GM18909 (cell line): ENCODE results near the gene ENPP3.

Source experiments
- ATAC-seq: cut with Tn5 transposase; IDR thresholded peaks from one replicate; pipeline ENCODE4 v1.9.1; 2021; ENCODE audit warnings: mild to moderate bottlenecking; ENCODE audit not compliant: unreplicated experiment, poor library complexity

The ENPP3 gene

DNA sequence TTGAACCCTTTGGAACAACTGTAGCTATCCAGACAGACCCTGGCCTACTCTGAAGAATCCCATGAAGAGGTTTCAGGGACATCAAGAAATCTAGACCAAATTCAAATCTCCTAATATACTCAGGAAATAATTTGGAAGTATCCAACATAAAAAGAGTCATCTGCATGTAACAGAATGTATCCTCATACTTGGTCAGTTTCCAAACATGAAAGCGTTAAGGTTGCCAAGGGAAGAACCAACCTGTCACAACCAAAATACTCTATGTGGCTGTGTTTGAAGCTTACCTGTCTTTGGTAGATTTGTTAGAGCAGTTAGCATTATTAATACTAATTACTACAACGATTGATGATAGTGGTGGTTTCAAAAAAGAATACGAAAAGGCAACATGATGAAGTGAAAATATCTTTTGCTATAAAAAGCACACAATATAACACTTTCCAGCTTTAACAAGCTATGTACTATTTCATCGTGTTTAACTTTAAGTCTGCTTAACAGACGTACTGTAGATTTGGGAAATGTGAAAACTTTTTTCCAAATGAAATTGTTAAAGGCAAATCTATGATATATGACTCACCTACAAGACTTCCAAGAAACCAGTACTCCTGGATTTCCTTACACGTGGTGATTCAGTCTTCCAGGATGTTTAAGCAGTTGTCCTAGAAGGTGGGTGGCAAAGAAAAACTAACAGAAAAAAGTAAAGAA, 124.1 kb downstream of the ENPP3 start:
- no peak for ATAC-seq

DNA sequence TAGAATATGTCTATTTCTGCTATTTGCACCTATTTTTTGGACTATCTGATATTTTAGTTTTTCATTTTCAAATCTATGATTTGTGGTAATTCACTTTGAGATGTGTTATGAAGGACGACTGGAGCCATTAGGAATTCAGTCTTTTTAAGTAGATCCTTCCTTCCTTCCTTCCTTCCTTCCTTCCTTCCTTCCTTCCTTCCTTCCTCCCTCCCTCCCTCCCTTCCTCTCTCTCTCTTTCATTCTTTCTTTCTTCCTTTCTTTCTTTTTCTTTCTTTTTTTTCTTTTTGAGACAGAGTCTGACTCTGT, 124.6 kb downstream of the ENPP3 start:
- ATAC-seq, result no peak

DNA sequence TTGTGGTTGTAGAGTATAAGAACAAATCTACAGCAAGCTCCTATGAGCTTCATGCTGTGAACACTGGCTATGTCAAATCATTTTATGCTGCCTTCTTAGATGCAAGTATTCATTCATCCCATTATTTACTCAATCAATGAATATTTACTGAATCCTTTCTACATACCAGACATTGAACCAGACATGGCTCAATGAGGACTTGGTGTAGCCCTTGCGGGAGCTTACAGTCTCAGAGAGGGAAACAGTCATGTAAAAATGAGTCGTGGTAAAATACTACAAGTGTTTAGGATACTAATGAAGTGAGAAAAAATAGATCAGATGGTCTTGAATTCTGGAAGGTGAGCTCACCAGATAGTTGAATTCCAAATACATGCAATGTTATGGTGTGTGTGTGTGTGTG, 125.9 kb downstream of the ENPP3 start:
- no peak for ATAC-seq

DNA sequence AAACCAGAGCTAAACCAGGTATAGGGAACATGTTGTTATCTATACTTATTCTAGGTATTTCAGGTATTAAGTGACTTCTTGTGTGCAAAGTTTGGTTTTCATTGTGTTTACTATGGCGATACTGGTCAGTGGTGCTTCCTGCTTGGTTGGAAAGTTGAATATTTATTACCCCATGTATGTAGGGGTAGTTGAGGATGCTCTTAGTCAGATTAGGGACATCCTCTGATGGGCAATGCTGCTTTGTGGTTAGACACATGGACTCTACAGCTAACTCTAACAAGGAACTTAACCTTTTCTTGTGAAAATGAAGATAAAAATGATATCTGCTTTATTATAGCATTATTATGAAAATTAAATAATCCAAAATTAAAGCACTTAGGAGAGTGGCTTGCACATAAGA, 126.6 kb downstream of the ENPP3 start:
- no peak for ATAC-seq

DNA sequence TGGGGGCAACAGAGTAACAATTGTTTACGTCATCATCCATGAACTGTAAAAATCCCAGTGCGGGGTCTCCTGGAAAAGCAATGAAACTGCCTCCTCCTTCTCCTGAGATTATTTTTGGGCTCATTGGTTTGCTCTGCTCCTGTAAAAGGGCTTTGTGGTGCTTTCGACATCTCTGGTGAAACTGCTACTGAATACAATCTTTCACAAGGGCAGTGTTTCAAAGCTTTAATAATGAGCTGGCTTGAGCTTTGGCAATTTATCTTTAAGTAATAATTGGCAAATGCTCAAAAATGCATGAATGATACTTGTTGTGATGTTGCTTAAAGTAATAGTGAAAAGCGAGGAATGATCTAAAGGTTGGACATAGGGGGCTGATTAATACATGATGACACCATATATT, 127.2 kb downstream of the ENPP3 start:
- ATAC-seq, result no peak

DNA sequence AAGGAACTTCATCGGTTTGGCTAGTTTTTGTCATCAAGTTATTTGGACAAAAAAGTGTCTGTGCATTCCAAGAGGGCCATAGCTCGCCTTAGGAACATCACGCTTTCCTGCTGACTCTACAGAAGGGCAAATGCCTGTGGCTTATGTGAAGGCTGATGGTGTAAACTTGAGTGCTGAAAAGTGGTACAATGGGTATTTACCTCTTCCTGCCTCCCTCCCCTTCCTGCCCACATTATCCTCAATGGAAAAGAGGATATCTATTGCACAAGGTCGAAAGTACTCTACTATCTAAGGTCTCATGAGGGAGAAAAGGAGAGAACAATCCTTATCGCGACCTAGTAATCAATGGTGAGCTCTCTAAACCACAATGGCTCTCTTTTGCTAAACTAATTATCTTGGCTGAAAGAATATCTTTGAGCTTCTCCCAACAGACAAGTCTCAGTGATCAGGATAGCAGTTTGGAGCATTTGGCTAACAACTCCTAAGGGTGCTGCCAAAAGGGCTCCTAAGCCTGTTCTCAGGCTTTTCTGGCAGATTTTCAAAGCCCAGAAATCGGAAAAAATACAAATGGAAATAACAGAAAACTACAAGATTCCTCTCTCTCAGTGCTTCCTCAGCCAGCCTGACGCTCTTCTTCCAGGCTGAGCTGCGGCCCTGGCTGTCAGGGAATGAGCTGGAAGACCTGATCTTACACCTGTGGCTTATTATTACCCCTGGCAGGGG, 128.1 kb downstream of the ENPP3 start:
- no peak for ATAC-seq

DNA sequence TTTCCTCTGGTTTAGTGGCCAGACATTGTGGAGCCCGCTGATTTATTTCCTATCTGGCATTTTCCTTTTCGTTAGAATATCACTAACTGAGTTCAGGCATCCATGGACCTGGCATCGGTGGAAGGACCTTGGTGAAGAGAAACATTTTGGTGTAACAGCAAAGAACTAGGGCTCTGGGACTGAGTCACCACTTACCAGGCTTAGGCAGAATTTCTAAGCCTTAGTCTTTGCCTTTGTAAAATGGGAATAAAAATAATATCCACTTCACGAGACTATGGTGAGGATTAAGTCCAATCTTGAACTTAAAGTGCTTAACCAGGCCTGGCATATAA, 128.7 kb downstream of the ENPP3 start:
- no peak for ATAC-seq

DNA sequence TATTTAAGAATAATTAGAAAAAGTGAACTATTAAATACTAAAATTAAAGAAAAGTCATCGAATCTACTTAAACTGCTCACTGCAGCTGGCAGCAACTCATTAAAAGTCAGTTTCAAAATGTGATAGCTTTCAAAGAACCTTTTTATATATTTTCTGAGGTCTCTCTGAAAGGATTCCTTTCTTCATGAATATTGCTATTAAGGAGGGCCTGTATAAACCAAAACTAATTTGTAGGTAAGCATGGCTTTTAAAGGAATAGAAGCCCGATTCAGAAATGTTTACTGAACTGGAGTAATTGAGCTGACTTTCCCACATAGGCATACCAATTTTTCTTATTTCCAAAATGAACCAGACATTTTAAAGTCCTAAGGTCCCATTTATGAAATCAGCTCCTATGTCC, 129.5 kb downstream of the ENPP3 start:
- ATAC-seq, result no peak

DNA sequence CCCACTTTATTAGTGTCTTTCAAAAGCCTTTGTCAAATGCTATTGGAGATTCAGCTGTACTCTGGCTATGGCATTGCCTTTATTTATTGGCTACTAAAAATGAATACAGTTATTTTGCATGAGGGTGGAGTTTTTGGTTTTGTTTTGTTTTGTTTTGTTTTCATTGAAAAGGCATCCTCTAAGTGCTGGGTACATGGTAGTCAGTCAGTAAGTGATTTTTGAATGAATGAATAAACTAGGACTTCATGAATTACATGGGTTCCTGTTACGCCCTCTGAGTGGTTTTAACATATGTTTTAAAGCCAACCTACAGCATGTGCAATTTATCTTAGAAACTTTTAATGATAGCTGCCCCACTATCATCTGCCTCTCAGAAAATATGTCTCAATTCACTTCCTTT, 131.9 kb downstream of the ENPP3 start:
- ATAC-seq, result no peak

DNA sequence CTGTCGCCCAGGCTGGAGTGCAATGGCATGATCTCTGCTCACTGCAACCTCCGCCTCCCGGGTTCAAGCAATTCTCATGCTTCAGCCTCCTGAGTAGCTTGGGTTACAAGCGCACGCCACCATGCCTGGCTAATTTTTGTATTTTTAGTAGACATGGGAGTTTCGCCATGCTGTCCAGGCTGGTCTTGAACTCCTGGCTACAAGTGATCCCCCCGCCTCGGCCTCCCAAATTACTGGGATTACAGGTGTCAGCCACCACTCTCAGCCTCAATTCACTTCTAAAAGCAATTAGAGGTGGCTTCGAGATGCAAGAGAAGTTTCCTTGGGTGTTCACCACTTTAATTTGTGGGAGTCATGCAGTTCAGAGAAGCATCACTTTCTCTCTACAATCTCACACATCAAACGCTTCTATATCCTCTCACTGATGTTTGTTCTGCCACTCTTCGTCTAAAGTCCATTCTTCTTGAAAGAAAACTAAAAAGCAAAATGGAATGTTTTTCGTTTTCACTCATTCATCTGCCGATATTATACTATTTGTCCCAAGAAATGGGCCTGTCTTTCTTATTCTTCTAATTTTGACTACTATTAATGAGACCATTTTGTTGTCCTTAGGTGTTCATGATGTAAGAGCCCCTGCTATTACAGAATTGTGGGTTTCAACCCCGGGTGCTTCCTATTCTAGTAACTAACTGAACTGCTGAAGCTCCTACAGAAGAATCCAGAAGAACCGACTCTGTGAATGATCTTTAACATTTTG, 132.5 kb downstream of the ENPP3 start:
- ATAC-seq, result no peak

DNA sequence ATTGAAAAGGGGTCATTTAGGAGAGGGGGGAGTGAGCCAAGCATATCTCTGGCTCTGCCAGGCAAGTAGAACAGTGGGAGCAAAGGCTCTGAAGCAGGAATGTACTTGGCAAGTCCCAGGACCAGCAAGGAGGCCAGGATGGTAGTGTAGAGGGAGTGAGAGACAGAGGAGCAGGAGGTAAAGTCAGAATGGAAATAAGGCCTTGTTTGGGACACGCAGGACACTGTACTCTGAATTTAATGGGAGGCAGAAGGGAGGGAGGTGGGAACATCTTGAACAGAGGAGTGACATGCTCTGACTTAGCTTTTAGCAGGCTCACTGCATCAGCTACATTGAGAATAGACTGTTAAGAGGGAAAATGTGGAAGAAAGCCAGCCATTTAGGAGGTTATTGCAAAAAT, 133.7 kb downstream of the ENPP3 start:
- ATAC-seq, result no peak

DNA sequence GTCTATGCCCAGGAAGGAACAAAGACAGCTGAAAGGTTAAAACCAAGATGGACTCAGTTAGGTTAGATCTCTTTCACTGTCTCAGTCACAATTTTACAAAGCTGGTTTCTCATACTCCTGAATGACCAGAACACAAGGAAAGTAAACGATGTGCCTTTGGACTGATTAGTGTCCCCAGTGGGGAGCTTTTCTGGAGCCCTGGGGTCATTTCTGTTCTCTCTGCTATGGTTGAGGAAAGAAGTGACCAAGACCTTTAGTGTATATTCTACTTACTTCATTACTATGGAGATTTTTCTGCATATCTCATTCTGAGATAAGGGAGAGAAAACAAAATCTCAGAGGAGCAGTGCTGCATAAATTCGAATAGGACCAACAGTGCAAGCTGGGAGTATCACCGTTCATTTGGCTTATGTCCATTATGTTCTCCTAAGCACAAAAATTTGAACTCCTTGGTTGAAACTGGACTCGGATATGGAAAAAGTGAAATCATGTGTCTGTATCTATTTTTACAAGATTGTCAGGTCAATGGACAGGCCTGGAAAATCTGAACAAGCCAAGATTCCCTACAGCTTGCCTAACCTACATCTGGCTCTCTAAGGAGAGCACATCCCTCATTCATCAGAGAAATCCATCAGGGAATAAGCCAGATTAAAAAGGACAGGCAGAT, 136.3 kb downstream of the ENPP3 start:
- ATAC-seq, result no peak

DNA sequence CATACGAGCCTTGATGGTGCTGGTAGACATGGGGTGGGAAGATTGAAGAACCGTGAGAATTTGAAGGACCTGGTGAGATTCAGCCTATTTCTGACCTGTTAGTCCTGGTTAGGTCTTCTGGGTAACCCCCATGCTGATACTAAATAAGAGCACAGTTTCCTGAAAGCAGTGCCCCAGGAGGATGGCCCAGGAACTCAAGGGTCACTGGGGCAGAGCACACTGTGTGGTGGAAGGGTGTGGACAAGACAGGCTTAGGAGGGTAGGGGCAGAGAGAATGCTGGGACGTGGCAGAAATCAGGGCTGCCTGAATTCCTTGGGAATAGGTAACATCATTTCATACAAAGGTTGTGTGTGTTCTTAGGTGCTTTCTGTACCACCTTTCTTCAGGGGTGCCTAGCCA, 138.8 kb downstream of the ENPP3 start:
- no peak for ATAC-seq

DNA sequence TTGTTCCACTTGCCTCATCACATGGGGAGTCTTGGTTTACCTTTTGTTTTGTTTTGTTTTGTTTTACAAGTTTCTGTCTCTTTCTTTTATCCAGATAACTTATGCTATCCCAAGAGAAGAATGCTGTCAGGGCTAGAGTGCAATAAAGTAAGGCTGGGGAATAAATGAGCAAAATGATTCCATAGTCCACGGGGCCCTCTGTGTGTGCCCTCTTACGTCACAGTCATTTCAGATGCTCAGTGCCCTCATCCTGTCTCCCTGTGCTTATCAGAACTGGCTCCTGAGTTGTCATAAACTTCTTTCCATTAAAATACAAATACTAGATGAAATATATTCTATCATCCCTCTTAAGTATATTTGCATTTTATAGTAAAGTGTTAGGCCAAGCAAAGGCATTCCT, 139.9 kb downstream of the ENPP3 start:
- ATAC-seq, result no peak

DNA sequence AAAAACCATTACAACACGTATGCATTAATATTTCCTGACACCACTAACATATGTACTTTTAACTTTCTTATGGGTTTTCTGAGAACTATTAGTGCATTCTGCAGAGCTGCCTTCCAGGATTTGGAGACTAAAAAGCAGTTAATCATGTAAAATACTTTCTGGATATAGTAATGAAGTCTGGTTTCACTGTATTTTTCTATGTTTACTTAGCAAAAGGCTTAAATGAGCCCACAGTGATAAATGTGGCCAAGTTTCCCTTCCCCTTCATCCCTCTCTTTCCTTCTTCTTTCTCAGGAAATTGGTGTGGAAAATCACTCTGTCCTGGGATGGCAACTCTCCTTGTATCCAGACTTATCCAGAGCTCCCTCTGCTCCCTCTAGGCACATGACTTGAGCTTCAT, 141.1 kb downstream of the ENPP3 start:
- ATAC-seq, result no peak

DNA sequence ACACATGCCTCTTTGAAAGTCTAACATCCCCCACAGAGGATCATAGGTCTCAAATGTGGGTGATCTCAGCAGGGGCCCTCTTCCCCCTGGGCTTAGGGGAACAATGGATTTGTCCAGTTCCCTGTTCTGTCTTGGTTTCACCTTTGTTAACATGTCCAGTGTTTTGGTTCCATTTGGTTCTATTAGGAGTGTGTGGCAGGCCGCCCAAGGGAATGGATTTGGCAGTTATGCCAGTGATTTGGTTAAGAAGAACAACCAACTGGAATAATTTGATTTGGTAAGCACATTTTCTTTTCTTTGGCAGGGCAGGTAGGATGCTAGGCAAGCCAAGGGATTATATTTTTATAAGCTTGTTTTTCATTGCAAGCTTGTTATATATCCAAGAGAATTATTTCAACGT, 142.2 kb downstream of the ENPP3 start:
- no peak for ATAC-seq

DNA sequence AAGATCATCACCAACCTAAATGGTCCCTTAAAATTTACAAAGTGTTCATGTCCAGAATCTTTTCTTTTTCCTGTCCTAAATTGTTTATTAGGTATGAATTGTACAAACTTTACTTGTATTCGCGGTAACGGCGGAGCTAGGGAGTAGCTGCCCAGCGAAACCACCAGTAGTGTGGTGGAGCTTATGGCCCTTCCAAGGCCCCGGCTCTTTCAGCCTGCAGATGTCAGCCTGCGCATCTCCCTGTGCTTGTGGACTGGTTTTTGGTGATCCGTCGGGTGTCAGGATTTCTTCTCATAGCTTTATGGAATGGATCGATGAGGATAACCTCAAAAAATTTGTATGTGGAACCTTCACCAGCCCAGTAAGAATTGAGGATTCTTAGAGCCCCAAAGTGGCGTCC, 143.5 kb downstream of the ENPP3 start:
- no peak for ATAC-seq

DNA sequence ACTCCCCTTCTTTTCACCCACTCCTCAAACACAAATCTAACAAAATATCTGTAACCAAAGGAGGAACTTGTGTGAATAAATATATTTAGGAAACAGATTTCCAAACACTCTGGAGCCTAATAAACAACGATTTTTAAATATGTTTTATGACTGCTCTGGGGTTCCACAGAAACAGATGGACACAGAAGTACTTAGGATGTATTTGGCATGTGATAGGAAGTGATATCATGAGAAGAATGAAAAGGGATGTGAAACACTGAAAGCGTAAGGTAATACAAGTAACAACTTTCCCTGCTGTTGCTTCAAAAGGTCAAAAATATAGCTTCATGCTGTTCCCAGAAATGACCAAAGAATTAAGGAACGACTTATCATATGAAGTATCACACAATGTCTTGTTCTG, 144.6 kb downstream of the ENPP3 start:
- ATAC-seq, result no peak

DNA sequence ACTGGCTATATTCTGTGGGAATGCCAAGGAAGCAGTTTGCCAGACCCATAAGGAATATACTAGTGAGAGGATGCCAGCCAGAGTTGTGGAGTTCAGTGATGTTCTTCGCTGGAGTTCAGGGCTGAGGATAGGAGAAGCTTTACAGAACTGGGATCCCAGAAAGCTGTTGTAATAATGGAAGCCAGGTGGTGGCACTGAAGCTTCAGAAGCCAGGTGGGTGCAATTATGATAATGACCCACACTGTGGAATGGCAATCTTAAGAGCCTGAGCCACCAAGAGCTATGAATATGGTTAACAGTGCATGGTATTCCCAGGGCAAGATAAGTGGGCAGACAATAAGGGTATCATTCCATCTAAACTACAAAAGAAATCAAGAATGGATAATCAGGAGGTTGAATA, 145.7 kb downstream of the ENPP3 start:
- ATAC-seq, result no peak

DNA sequence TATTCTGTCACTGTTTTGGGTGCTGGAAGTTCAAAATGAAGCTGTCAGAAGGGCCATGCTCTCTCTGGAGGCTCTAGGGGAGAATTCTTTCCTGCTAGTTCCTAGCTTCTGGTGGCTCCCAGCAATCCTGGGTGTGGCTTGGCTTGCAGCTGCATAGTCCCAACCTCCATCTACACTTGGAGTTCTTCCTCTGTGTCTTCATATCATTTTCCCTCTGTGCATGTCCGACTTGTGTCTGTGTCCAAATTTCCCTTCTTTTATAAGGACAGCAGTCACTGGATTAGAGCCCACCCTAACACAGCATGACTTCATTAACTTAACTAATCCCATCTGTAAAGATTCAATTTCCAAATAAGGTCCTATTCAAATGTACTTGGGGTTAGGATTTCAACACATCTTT, 147.5 kb downstream of the ENPP3 start:
- no peak for ATAC-seq

DNA sequence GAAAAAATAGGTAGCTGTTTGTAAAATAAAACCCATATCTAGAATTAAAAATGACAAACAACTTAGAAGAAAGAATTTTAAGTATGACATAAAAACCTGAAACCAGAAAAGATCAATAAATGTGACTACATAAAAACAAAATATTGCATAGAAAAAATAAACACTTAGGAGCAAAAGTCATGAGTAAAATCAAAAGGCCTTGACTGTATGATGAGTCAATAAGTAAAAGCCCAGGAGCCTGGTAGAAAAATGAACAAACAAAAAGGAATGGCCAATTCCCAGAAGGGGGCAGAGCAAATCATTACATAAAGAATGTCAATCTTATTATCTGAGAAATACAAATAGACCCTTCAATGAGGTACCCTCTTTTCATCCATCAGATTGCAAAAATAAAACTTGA, 150.0 kb downstream of the ENPP3 start:
- ATAC-seq, result no peak
